GM23248 (cell line): Measurements from ENCODE around the gene DMRT1.

Source experiments
- EZH2 ChIP-seq: fragments of 200-600 bp; sonication (generic); IDR thresholded peaks from 2 replicates; pipeline ENCODE4 v1.6.1; 2018; ENCODE audit warnings: antibody characterized with exemption, mild to moderate bottlenecking; ENCODE audit not compliant: insufficient read depth, poor library complexity, severe bottlenecking
- EZH2phosphoT487 ChIP-seq: fragments of 200-600 bp; sonication (generic); IDR thresholded peaks from 2 replicates; pipeline ENCODE4 v1.6.1; 2018; ENCODE audit warnings: antibody characterized with exemption, moderate library complexity, mild to moderate bottlenecking, low read depth; ENCODE audit not compliant: insufficient read depth

GRCh38 chr9:965497-965896 lies 124.0 kb downstream of the DMRT1 start:
- TF ChIP-seq EZH2 (no peak), EZH2phosphoT487 (no peak)
